HG02885 (cell line): ENCODE measurements around the gene INPP5D.
"Not testable (repeated sequence)": the region's sequence is repeated elsewhere in the genome, so short reads cannot be mapped to it uniquely, and the experiment has no call there.

Experiments
- ATAC-seq: cut with Tn5 transposase; IDR thresholded peaks from one replicate; pipeline ENCODE4 v1.9.1; 2021; ENCODE audit warnings: mild to moderate bottlenecking; ENCODE audit not compliant: unreplicated experiment, poor library complexity

Gene INPP5D

DNA sequence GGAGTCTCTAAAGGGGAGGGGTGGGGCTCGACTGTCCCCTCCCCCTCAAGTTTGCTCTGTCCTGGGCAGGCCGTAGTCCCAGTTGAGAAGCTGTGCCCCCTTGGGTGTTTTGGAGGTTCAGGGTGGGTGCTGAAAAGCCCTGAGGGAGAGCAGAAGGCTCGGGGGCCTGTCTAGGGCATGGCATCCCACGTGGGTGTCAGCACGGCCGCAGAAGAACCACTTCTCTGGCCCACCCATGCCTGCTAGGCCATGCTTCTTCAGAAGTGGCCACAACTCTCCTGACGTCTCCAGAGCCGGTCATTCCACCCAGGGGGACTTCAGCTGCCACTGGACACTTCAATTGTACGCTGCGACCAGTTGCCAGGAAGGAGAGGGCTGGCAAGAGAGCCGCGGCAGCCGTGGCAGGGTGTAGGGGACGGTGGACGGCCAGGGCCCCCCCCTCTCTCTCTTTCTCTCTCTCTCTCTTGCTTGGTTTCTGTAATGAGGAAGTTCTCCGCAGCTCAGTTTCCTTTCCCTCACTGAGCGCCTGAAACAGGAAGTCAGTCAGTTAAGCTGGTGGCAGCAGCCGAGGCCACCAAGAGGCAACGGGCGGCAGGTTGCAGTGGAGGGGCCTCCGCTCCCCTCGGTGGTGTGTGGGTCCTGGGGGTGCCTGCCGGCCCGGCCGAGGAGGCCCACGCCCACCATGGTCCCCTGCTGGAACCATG lies at the start of gene INPP5D:
INPP5D (plus strand) TSS at position 546 of the 704 bp plus-strand sequence; CDS start at position 683, 137 bp downstream.
- peak; percentile 47 for ATAC-seq

GRCh38 chr2:233010569-233011267 lies 49.4 kb upstream of the INPP5D start:
- ATAC-seq, result no peak

- ATAC-seq, result no peak
Measured at GRCh38 chr2:233011268-233011650, 48.9 kb upstream of the INPP5D start.

DNA sequence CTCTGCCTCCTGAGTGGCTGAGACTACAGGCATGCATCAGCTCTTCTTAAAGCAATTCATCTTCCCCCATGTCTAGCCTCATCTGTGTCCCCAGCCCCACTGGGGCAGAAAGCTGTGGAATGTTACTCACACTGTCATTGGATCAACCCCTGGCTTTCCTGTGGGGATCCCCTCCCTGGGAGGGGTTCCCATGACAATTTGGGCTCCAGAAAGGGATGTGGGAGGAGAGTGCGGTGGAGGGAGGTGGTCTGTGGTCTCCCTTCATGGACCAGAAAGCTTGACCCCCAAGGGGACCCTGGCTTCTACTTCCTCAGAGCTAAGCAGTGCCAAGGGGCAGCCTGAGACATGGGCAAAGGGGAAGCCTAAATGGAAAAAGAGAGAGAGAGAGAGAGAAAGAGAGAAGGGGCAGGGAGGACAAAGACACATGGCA lies 48.4 kb upstream of the INPP5D start:
- no peak for ATAC-seq

GRCh38 chr2:233012301-233012971 lies 47.7 kb upstream of the INPP5D start:
- ATAC-seq, result no peak

GRCh38 chr2:233013027-233013461 lies 47.1 kb upstream of the INPP5D start, which contains the start of gene NGEF:
Gene NGEF, minus strand, starts transcription at chr2:233013256. Its CDS starts 38,366 bp downstream, at chr2:232974890.
- no peak for ATAC-seq

DNA sequence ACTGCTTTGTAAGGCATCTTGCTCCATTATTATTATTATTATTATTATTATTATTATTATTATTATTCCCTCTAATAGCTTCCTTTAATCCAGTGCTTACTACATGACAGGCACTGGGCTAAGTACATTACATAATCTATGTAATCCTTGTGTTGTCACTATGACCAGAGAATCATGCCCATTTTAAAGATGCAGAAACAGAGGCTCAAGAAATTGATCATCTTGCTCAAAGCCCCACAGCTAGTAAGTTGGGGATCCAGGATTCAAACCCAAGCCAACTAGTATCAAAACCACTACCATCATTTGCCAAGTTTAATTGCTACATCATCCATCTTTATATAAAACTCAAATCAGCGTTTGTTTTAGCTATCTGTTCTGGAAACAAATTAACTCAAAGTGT lies 46.5 kb upstream of the INPP5D start:
- no peak for ATAC-seq

GRCh38 chr2:233015019-233015645 lies 45.0 kb upstream of the INPP5D start:
- ATAC-seq, result no peak

DNA sequence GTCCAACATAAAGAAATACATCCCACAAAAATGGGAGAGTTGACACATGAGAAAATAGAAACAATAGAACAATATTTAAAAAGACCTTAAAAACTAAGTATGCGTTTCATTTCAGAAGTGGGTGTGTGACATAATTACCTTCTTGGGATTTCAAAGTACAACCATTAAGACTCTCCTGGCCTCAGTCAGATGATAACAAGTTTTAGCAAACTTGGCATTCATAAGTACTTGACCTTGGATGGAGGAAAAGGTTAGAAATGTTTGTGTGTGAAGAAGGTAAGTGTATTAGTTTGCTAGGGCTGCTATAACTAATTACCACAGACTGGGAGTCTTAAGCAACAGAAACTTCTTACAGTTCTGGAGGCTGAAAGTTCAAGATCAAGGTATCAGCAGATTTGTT lies 42.2 kb upstream of the INPP5D start:
- no peak for ATAC-seq

DNA sequence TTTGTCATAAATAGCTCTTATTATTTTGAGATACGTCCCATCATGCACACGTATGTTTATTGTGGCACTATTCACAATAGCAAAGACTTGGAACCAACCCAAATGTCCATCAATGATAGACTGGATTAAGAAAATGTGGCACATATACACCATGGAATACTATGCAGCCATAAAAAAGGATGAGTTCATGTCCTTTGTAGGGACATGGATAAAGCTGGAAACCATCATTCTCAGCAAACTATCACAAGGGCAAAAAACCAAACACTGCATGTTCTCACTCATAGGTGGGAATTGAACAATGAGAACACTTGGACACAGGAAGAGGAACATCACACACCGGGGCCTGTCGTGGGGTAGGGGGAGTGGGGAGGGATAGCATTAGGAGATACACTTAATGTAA lies 40.5 kb upstream of the INPP5D start:
- not testable (repeated sequence) for ATAC-seq

DNA sequence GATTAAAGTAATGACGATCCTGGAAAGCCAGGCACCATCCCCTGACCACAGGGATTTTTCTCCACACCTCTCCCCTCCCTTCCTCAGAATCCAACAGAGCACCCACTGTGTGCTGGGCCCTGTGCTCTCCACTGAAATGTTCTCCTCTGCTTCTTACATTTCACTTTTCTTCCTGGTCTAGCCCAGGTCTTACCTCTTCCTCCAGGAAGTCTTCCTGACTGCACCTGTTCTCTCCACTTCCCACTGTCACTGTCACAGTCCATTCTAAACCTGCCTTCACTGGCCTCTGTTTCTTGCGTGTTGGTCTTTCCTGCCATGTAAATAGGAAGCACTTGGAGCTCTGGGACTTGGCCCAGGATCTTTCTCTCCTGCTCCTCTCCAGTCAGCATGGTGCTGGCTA lies 39.7 kb upstream of the INPP5D start:
- no peak for ATAC-seq

DNA sequence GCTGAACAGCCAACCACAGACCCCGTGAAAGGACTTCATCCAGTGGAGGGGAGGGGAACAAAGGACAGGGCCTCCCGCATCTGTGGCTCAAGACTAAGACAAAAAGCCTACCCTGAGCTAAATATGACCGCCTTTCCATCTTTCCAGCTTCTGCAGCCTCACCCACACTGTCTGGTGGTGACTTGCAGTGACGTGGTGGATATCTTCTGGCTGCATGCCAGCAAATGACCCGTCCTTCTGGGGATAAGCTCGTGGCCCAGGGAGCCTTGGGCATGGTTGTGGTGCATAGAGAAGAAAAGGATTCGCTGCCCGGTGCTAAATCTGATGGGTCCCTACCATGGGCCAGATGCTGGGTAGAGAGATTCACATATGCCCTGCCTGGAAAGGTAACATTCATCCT lies 38.4 kb upstream of the INPP5D start:
- no peak for ATAC-seq

- no peak for ATAC-seq
Measured at GRCh38 chr2:233022561-233022960, 37.6 kb upstream of the INPP5D start.

DNA sequence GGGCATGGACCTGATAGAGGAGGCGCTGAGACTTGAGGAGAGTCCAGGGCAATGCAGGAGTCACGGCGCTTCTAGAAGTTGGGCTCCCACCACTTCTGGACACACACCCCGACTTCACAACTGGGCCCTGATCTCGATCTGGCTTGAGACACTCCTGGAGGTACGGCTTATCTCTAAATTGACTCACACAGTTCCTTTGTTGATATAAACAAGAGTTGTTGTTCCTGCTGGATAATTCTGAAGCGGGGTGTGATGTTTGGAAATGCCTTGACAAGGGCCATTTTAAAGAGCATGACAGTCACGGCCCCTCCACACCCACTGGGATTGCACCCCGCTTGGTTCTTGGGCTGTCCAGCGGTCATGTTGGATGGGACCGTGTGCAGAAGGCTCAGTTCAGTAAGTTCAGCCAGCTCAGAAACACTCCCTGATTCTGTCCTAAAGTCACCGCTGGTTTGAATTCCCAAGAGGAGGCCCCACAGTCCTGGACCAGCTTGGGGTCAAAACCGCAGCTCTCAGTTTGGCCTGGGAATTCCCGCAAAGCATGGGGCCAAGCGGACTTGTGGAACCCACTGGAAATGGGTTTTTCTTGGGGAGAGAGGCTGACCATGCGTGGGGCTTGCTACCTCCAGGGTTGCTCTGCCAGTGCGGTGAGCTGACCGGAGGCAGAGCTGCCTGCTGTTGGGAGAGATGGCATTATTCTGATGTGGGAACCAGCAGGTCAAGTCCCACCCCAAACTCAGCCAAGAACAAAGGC lies 37.0 kb upstream of the INPP5D start:
- ATAC-seq, result no peak

- ATAC-seq, result no peak
Measured at GRCh38 chr2:233023761-233024410, 36.3 kb upstream of the INPP5D start.

- no peak for ATAC-seq
Measured at GRCh38 chr2:233025706-233026105, 34.4 kb upstream of the INPP5D start.

GRCh38 chr2:233026198-233026813 lies 33.8 kb upstream of the INPP5D start:
- no peak for ATAC-seq

- no peak for ATAC-seq
Measured at GRCh38 chr2:233029321-233029720, 30.8 kb upstream of the INPP5D start.
